Sigmoid colon (tissue), 7 donors: ENCODE data around the gene SPOCK2. TPM values are rescaled to one million over a fixed set of nuclear protein-coding genes. Genes with fewer than 3 reads are reported as not detected.

Source experiments
- polyA plus RNA-seq, 3 donors: library from polyadenylated mRNA; stranded (reverse); fragments of 200-250 nt; gene quantifications; one replicate each; pipeline ENCODE4 v1.2.3, GENCODE V29; 2013
- total RNA-seq, 4 donors: library from RNA; depleted of rRNA; stranded (reverse); fragments of >200 nt; gene quantifications; one replicate each; pipeline ENCODE4 v1.1.0, GENCODE V29; 2016
- donor health status: healthy with polysubstance abuse.
- donor health status: Bipolar disorder and iron deficiency.
- donor health status: healthy.

Gene SPOCK2
- total and polyA plus RNA-seq, 7 donors, result 0.60 to 59.5 (median 7.8) TPM

Other genes starting within 250 kb of the SPOCK2 start
- 100 to 1,000 TPM; 624 to 671 (median 644) TPM for gene PSAP, start 237.3 kb downstream of the SPOCK2 start, total RNA-seq
- gene PSAP, start 237.3 kb downstream of the SPOCK2 start, polyA plus RNA-seq, result 100 to 1,000 TPM; 200 to 960 (median 503) TPM
- gene CHST3, start 124.2 kb downstream of the SPOCK2 start, total RNA-seq, result 10 to 100 TPM; 12.8 to 25.5 (median 16.5) TPM
- 1 to 10 TPM in 1 of 3 donors, under 1 TPM in 2; 0.23 to 3.6 (median 0.60) TPM for gene CHST3, start 124.2 kb downstream of the SPOCK2 start, polyA plus RNA-seq
- 100 to 1,000 TPM in 3 of 4 donors, 10 to 100 TPM in 1; 80.0 to 228 (median 157) TPM for gene ANAPC16, start 127.5 kb upstream of the SPOCK2 start, total RNA-seq
- 100 to 1,000 TPM; 107 to 203 (median 198) TPM for gene ANAPC16, start 127.5 kb upstream of the SPOCK2 start, polyA plus RNA-seq
- 10 to 100 TPM; 21.0 to 53.7 (median 37.1) TPM for gene ASCC1, start 127.7 kb upstream of the SPOCK2 start, total RNA-seq
- gene ASCC1, start 127.7 kb upstream of the SPOCK2 start, polyA plus RNA-seq, result 10 to 100 TPM; 15.3 to 21.5 (median 15.6) TPM
- 100 to 1,000 TPM in 2 of 4 donors, 10 to 100 TPM in 2; 77.2 to 202 (median 133) TPM for gene DDIT4, start 185.4 kb upstream of the SPOCK2 start, total RNA-seq
- 100 to 1,000 TPM in 1 of 3 donors, 10 to 100 TPM in 2; 71.5 to 413 (median 85.3) TPM for gene DDIT4, start 185.4 kb upstream of the SPOCK2 start, polyA plus RNA-seq